ENCODE results near the gene KANSL3.

- TF ChIP-seq CTCF (IDR thresholded peaks at IDR 0.05) (no peak), POLR2A (IDR thresholded peaks at IDR 0.05) (no peak)
These were observed 43.8 kb downstream of the KANSL3 start for GRCh38 chr2:96594282-96594681.

Measured in adrenal gland (tissue), 5 donors.